ENCODE results near the gene FUT2.

- TF ChIP-seq POLR2A (IDR thresholded peaks at IDR 0.05; ENCODE audit: low read depth, low read length) (no peak), POLR2AphosphoS5 (IDR thresholded peaks at IDR 0.05; ENCODE audit: low read depth, low read length) (no peak), TAF1 (IDR thresholded peaks at IDR 0.05; ENCODE audit: borderline replicate concordance, low read depth, low read length) (no peak)
Measured at GRCh38 chr19:48659768-48660167, 36.0 kb upstream of the FUT2 start.
